ENCODE measurements around the gene SBK2.

The SBK2 gene

DNA sequence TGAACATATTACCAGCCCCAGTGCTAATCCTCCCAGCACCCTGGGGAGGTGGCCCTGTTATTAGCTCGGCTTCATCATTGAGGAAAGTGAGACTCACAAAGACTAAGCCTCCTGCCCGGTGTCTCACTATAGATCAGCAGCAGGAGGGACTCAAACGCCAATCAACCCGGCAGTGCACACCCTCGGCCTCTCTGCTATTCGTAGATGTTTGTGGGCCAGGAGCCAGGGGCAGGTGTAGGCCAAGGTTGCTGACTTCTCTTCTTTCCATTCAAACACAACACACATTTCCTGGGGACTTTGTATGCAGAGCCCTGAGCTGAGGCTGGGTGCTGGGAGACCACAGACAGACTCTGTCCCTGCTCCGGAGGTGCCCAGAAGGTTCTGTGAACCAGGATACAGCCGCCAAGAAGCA, 17.8 kb upstream of the SBK2 start:
- Histone ChIP-seq H3K79me2 (ENCODE audit: insufficient read depth, low read length) (no peaks in the 10 kb centered on the region), H3K27ac (ENCODE audit: low read depth, low read length) (no peak overlapping the region), H3K4me3 (ENCODE audit: insufficient read depth, low read length, poor library complexity, severe bottlenecking) (no peak overlapping the region), H3K4me2 (ENCODE audit: low read depth, low read length, poor library complexity, severe bottlenecking) (no peak overlapping the region), H3K9me3 (ENCODE audit: insufficient read depth, low read length) (no peaks in the 10 kb centered on the region), H4K20me1 (ENCODE audit: low read depth, low read length) (no peaks in the 10 kb centered on the region), H3K27me3 (ENCODE audit: low read length) (no peaks in the 10 kb centered on the region), H3K36me3 (ENCODE audit: low read length) (no peaks in the 10 kb centered on the region), H2AFZ (ENCODE audit: low read depth, low read length, severe bottlenecking) (no peak overlapping the region), H3F3A (ENCODE audit: insufficient read depth) (no peaks in the 10 kb centered on the region), H3K9me2 (replicated peaks; ENCODE audit: insufficient read depth, low read length) (no peaks in the 10 kb centered on the region), H3K9ac (ENCODE audit: low read length) (no peak overlapping the region)
- TF ChIP-seq, protein P1, sequence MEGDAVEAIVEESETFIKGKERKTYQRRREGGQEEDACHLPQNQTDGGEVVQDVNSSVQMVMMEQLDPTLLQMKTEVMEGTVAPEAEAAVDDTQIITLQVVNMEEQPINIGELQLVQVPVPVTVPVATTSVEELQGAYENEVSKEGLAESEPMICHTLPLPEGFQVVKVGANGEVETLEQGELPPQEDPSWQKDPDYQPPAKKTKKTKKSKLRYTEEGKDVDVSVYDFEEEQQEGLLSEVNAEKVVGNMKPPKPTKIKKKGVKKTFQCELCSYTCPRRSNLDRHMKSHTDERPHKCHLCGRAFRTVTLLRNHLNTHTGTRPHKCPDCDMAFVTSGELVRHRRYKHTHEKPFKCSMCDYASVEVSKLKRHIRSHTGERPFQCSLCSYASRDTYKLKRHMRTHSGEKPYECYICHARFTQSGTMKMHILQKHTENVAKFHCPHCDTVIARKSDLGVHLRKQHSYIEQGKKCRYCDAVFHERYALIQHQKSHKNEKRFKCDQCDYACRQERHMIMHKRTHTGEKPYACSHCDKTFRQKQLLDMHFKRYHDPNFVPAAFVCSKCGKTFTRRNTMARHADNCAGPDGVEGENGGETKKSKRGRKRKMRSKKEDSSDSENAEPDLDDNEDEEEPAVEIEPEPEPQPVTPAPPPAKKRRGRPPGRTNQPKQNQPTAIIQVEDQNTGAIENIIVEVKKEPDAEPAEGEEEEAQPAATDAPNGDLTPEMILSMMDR (IDR thresholded peaks at IDR 0.05; ENCODE audit: insufficient read depth, low read length, poor library complexity, severe bottlenecking): no peak
- TF ChIP-seq EZH2phosphoT487 (conservative IDR thresholded peaks at IDR 0.05; ENCODE audit: low read length): no peak

DNA sequence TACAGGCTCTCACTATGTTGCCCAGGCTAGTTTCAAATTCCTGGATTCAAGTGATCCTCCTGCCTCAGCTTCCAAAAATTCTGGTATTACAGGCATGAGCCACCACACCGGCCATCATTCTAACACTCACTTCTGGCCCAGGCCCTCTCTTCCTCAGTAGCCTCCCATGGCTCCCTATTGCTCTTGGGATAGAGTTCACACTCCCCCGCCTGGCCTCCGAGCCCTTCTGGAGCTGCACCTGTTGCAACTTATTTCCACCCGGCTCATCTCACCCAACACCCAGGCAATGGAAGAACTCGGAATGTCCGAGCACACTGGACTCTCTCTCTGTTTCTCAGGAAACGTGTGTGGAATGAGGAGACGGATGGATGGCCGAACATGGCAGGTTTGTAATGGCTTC, 17.4 kb upstream of the SBK2 start:
- TF ChIP-seq EZH2phosphoT487 (conservative IDR thresholded peaks at IDR 0.05; ENCODE audit: low read length): no peak
- TF ChIP-seq, protein P1 (IDR thresholded peaks at IDR 0.05; ENCODE audit: insufficient read depth, low read length, poor library complexity, severe bottlenecking): no peak
- H3K36me3 ChIP-seq (ENCODE audit: low read length): no peaks in the 10 kb centered on the region
- H3K79me2 ChIP-seq (ENCODE audit: insufficient read depth, low read length): no peaks in the 10 kb centered on the region
- no peaks in the 10 kb centered on the region for H3K9me3 ChIP-seq (ENCODE audit: insufficient read depth, low read length)
- no peaks in the 10 kb centered on the region for H4K20me1 ChIP-seq (ENCODE audit: low read depth, low read length)
- H2AFZ ChIP-seq (ENCODE audit: low read depth, low read length, severe bottlenecking): no peak overlapping the region
- no peak overlapping the region for H3K4me3 ChIP-seq (ENCODE audit: insufficient read depth, low read length, poor library complexity, severe bottlenecking)
- no peaks in the 10 kb centered on the region for H3K9me2 ChIP-seq (replicated peaks; ENCODE audit: insufficient read depth, low read length)
- H3K9ac ChIP-seq (ENCODE audit: low read length): no peak overlapping the region
- H3K27ac ChIP-seq (ENCODE audit: low read depth, low read length): no peak overlapping the region
- H3K27me3 ChIP-seq (ENCODE audit: low read length): no peaks in the 10 kb centered on the region
- H3F3A ChIP-seq (ENCODE audit: insufficient read depth): no peaks in the 10 kb centered on the region
- H3K4me2 ChIP-seq (ENCODE audit: low read depth, low read length, poor library complexity, severe bottlenecking): no peak overlapping the region

DNA sequence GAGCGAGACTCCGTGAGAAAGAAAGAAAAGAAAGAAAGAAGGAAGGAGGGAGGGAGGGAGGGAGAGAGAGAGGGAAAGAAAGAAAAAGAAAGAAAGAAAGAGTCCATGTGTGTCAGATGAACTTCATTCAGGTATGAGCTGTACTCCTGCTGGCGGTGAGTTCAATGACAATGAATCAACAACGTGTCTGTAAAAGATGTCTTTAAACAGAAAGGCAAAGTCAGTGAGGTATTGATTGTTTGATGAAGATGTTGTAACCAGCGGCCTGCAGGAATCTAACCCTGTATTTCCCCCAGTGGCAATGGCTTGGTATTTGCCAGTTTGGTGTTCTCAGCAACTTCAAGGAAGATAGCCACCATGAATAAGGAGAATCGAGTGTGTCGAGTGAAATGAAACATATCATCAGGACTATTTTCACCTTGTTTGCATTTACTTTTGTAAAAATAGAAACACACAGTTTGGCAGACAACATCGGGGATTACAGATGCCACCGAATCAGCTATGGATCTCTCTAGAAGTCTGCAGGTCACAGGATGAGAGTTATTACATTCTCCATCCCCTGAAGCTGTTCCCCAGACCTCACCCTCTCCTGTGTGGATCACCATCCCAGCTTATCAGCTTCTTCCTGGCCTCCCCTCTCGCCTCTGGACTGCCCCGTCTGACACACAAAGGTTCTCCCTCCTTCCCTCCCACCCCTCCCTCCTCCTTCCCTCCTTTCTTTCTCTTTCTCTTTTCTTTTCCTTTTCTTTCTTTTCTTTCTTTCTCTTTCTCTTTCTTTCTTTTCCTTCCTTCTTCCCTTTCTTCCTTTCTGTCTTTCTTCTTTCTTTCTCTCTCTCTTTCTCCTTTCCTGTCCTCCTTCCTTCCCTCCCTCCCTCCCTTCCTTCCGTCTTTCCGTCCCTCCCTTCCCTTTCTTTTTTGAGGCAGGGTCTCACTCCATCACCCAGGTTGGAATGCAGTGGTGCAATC, 16.6 kb upstream of the SBK2 start:
- no peaks in the 10 kb centered on the region for H3K36me3 ChIP-seq (ENCODE audit: low read length)
- no peak overlapping the region for H3K4me3 ChIP-seq (ENCODE audit: insufficient read depth, low read length, poor library complexity, severe bottlenecking)
- no peaks in the 10 kb centered on the region for H3K79me2 ChIP-seq (ENCODE audit: insufficient read depth, low read length)
- no peaks in the 10 kb centered on the region for H4K20me1 ChIP-seq (ENCODE audit: low read depth, low read length)
- H3K9me3 ChIP-seq (ENCODE audit: insufficient read depth, low read length): no peaks in the 10 kb centered on the region
- H2AFZ ChIP-seq (ENCODE audit: low read depth, low read length, severe bottlenecking): no peak overlapping the region
- no peaks in the 10 kb centered on the region for H3K27me3 ChIP-seq (ENCODE audit: low read length)
- no peak overlapping the region for H3K9ac ChIP-seq (ENCODE audit: low read length)
- no peaks in the 10 kb centered on the region for H3K9me2 ChIP-seq (replicated peaks; ENCODE audit: insufficient read depth, low read length)
- no peaks in the 10 kb centered on the region for H3F3A ChIP-seq (ENCODE audit: insufficient read depth)
- no peak overlapping the region for H3K4me2 ChIP-seq (ENCODE audit: low read depth, low read length, poor library complexity, severe bottlenecking)
- TF ChIP-seq, protein P1 (IDR thresholded peaks at IDR 0.05; ENCODE audit: insufficient read depth, low read length, poor library complexity, severe bottlenecking): no peak
- TF ChIP-seq EZH2phosphoT487 (conservative IDR thresholded peaks at IDR 0.05; ENCODE audit: low read length): no peak
- no peak overlapping the region for H3K27ac ChIP-seq (ENCODE audit: low read depth, low read length)
